Left renal cortex interstitium (tissue), 4 donors: ENCODE results near the gene OR10P1. TPM values are rescaled to one million over a fixed set of nuclear protein-coding genes. Genes with fewer than 3 reads are reported as not detected.
"Not testable (repeated sequence)": the region's sequence is repeated elsewhere in the genome, so short reads cannot be mapped to it uniquely, and the experiment has no call there.

Source experiments
- DNase-seq, 4 donors: peaks; one replicate each; pipeline ENCODE4 v3.0.0-alpha.2; 2013; ENCODE audit warnings: low read depth in 4 of 4, low spot score in 2 of 4, missing footprints in 1 of 4
- polyA plus RNA-seq, 4 donors: library from polyadenylated mRNA; unstranded; fragments of 120-200 nt; gene quantifications; one replicate each; pipeline ENCODE4 v1.2.1, GENCODE V29; 2013; ENCODE audit not compliant: insufficient read length in 4 of 4

The OR10P1 gene, protein sequence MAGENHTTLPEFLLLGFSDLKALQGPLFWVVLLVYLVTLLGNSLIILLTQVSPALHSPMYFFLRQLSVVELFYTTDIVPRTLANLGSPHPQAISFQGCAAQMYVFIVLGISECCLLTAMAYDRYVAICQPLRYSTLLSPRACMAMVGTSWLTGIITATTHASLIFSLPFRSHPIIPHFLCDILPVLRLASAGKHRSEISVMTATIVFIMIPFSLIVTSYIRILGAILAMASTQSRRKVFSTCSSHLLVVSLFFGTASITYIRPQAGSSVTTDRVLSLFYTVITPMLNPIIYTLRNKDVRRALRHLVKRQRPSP
- not detected for polyA plus RNA-seq

GRCh38 chr12:55636853-55637252 lies at the start of gene OR10P1:
OR10P1 (plus strand) TSS chr12:55636892; CDS start chr12:55636892, 0 bp downstream.
- no peak for DNase-seq

DNA sequence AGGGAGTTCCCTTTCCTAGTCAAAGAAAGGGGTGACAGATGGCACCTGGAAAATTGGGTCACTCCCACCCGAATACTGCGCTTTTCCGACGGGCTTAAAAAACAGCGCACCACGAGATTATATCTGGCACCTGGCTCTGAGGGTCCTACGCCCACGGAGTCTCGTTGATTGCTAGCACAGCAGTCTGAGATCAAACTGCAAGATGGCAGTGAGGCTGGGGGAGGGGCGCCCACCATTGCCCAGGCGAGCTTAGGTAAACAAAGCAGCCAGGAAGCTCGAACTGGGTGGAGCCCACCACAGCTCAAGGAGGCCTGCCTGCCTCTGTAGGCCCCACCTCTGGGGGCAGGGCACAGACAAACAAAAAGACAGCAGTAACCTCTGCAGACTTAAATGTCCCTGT lies 46.5 kb upstream of the OR10P1 start:
- not testable (repeated sequence) for DNase-seq

- DNase-seq = no peak
Observed at GRCh38 chr12:55607821-55608594, 28.7 kb upstream of the OR10P1 start.

DNA sequence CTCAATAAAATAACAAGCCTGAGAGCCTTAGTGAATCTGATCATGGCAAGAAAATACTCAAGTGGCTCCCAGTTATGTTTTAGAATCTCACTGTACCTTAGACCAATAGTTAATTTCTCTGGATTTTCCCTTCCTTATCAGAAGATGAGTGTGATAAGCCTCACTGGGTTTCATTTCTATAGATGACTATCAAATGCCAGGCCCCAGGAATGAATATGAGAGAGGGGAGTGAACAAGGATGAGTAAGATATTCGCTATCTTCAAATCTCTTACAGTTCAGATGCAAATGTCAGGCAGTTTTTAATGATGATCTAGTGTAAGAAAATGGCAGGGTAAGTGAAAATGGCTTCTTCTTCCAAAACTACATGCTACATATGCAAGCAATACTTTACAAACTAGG lies 26.1 kb upstream of the OR10P1 start:
- DNase-seq = no peak

GRCh38 chr12:55612646-55613045 lies 24.0 kb upstream of the OR10P1 start:
- no peak for DNase-seq

- DNase-seq = no peak
Observed at GRCh38 chr12:55614764-55615163, 21.9 kb upstream of the OR10P1 start.

- peak; percentile 77 to 94 (median 88) for DNase-seq
Observed at GRCh38 chr12:55619354-55620138, 17.1 kb upstream of the OR10P1 start.

DNA sequence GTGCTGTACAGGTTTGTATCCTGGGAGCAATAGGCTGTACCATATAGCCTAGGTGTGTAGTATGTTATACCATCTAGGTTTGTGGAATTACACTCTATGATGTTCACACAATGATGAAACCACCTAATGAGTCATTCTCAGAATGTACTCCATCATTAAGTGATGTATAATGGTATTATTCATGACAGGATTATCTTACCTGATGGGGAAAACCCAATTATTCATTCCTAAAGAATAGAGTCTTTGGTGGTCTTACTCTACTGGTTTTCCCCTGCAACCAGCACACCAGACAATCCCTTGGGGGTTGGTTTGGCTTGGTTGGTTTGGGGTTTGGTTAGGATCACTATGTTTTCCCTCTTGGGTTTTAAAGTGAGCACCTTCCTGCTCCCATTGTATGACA lies 12.6 kb upstream of the OR10P1 start:
- no peak for DNase-seq

GRCh38 chr12:55626154-55626553 lies 10.5 kb upstream of the OR10P1 start:
- DNase-seq = no peak

GRCh38 chr12:55629058-55629841 lies 7.4 kb upstream of the OR10P1 start:
- no peak for DNase-seq

DNA sequence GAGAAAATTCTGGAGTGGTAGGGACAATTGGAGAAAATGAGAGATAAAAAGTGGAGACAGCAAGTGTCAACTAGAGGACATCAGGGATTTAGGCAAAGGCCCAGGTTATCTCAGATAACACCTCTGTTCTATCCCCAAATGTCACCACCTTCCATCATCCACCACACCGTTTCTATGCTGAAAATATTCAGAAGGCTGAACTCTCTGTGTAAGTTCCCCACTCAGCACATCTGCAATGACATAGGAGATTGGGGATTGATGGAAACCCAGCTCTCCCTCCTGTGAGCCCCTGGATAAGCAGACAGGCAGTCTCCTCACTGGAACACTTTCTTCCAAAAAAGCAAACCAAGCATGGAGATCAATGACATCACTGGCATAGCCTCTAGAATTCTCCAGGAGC lies 5.6 kb upstream of the OR10P1 start:
- DNase-seq = no peak

GRCh38 chr12:55631733-55632132 lies 5.0 kb upstream of the OR10P1 start:
- DNase-seq = no peak

DNA sequence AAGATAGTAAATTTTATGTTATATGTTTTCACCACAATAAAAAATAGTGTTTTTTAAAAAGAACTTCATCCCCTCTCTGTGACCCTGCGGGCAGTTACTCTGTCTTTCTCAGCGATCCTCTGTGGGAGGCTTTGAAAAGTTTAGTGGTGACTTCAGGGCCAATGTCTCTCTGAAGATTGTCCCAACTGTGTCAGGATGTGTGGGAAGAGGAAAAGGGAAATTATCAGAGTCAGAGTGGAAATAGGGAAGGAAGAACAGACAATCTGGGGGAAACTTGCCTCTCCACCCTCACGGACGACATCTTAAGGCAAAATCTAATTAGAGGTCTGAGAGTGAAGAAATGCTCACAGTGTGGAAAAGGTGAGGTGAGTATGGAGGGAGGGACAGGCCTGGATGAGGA lies 3.5 kb upstream of the OR10P1 start:
- no peak for DNase-seq

- DNase-seq = no peak
Observed at GRCh38 chr12:55636116-55636655, 506 bp upstream of the OR10P1 start.

- no peak for DNase-seq
Observed at GRCh38 chr12:55637467-55637866, 775 bp downstream of the OR10P1 start.

DNA sequence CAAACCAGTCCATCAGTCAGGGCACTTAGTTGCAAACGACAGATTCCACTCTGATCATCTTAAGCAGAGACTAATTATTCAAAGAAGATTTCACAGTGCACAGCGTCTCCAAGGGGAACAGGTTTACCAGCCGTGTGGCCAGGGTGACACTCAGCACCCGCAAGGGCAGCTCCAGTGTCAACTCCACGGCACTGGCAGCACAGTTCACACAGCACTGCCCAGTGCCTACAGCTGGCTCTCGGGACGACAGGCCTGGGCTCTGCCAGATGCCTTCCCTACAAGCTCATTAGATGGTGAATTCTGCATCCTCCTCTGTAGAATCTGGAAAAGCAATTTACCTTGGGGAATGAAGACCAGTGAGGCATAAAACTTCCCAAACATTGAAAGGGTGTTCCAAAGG lies 4.9 kb downstream of the OR10P1 start:
- DNase-seq = no peak

DNA sequence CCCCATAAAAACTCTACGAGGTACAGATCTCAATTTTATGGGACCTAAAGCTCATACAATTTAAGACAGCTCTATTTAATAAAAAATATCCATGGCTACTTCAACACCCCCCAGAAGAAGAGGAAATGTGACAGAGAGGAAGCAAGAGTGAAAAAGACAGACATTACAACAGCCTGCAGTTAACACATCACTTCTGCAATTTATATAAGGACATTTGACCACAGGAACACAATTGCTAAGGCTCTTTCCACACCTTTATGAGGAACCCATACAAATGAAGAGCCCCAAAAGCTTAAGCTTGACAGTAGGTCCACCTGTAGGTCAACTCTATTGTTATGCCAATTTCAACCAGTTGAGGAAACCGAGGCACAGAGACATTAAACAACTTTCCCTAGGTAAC lies 5.6 kb downstream of the OR10P1 start:
- DNase-seq = no peak

GRCh38 chr12:55642669-55643068 lies 6.0 kb downstream of the OR10P1 start:
- no peak for DNase-seq

GRCh38 chr12:55644591-55644990 lies 7.9 kb downstream of the OR10P1 start:
- DNase-seq = no peak

DNA sequence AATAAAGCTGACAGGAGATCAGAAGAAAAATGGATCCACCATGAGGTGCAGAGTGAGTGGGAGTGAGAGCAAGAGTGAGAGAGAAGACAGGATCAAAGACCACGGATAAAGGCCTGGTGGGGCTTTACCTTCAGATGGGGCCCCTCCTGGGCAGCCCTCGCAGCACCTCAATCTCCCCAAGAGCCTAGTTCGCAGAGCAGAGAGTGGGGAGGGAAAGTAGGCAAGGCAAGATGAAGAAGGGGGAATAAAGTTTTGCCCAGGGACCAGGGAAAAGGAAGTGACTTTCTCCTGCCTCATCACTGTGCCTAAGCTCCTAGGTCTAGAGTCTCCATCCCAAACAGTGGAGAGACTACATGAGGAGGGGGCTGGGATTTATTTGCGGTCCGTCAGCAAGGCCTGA lies 10.3 kb downstream of the OR10P1 start:
- DNase-seq = no peak
